Hypothalamus (tissue), 51 donors: ENCODE data around the gene URAD.
A peak's percentile ranks its signal among the peaks of the same experiment; 100 is the strongest.
"Not testable (repeated sequence)": the region's sequence is repeated elsewhere in the genome, so short reads cannot be mapped to it uniquely, and the experiment has no call there.

ENCODE experiments used
- DNase-seq, 51 donors: peaks; one replicate each; lab custom pipeline; 2025; lab: John Stamatoyannopoulos, UW

URAD gene, protein sequence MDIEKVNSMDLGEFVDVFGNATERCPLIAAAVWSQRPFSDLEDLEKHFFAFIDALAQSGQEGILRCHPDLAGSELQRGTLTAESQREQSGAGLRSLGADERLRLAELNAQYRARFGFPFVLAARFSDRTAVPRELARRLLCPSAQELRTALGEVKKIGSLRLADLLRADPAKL

GRCh38 chr13:27988520-27988919, at the start of gene URAD:
Gene URAD (minus strand): TSS chr13:27988693. CDS start chr13:27988637, 56 bp downstream.
- no peak for DNase-seq

GRCh38 chr13:28037399-28037798, 48.9 kb upstream of the URAD start:
- DNase-seq, result no peak

DNA sequence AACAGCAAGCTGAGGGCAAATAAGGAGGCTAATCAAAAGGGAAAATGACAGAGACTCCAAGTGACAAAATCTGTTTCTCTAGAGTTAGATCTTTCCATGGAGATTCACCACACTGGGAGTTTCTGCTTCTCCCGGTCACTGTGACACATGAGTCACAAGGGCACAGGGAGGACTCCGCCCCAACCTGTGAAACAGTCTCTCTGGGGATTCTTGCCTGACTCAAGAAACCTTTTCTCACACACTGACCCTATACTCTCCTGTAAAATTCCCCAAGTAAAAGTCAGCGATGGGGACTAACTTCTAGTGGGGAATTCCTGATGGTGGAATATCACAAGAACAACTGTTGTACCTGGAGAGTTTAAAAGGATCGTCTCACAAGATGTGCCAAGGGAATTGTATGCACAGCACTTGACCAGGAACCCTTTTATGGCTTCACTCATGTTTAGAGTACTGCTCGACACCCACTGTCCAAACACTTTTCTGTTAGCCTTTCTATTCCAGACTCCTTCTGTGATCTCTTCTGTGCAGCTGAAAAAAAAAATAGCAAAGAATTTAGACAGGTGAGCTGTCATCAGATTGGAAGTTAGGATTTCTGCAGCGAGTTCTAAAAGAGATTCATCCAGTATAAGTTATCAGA, 46.8 kb upstream of the URAD start:
- DNase-seq, result no peak

- no peak for DNase-seq
Measured at GRCh38 chr13:28033894-28034655, 45.6 kb upstream of the URAD start.

DNA sequence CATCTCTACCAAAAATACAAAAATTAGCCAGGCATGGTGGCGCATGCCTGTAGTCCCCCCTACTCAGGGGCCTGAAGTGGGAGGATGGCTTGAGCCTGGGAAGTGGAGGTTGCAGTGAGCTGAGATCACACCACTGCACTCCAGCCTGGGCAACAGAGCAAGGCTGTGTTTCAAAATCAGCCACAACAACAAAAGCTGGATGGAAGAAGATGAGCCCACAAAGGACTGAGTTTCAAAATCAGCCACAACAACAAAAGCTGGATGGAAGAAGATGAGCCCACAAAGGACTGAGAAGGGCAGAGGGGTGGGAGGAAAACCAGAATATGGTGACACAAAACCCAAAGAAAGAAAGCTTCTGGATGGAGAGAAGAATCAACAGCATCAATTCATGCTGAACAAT, 43.9 kb upstream of the URAD start:
- DNase-seq, result not testable (repeated sequence)

DNA sequence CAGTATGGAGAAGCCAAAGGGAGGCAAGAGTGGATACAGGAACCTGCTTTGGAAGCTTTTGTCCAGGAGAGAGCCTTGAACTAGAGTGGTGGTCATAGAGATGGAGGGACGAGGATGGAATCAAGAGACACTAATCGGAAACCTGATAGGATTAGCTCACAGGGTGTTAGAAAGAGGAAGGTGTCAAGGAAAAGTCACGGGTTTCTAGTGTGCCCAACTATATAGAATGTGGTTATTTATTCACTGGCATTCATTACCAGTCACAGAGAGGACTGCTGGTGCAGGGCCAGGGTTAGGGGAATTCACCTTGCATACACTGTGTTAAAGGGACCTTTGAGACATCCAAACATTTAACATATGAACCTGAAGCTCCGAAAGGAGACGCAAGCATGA, 43.4 kb upstream of the URAD start:
- DNase-seq, result no peak

DNA sequence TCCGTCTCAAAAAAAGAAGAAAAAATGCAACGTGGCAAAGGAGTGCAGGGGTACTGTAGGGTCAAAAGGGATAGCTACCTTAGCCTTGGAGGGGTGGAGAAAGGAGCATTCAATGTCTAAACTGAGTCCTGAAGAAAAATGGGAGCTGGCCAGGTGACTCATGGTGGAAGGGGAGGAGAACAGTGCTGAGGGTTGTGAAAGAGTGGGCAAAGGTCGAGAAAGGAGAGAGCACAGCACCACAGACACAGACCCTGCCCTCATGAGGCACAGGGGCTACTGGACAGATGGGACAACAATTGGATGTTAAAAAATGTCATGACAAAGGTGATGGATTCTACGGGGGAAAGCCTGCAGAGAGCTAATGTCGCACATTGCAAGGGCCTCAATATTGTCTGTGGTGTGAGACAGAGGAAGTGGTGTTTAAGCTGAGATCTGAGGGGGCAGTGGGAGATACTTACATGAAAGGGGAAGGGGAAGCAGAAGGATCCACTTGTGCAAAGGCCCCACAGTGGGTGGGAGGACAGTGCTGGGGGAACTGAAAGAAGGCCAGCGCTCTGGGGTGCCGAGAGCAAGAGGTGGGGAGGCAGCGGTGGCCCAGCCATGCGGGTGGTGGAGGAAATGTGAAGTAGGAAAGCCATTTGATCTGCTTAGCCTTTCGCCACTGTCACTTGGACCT, 42.9 kb upstream of the URAD start:
- peak in 31 of 51 donors; percentile 3 to 39 (median 13) for DNase-seq

GRCh38 chr13:28027607-28028364, 39.3 kb upstream of the URAD start:
- no peak for DNase-seq

- no peak for DNase-seq
Measured at GRCh38 chr13:28027071-28027470, 38.6 kb upstream of the URAD start.

- no peak for DNase-seq
Measured at GRCh38 chr13:28026508-28026907, 38.0 kb upstream of the URAD start.

DNA sequence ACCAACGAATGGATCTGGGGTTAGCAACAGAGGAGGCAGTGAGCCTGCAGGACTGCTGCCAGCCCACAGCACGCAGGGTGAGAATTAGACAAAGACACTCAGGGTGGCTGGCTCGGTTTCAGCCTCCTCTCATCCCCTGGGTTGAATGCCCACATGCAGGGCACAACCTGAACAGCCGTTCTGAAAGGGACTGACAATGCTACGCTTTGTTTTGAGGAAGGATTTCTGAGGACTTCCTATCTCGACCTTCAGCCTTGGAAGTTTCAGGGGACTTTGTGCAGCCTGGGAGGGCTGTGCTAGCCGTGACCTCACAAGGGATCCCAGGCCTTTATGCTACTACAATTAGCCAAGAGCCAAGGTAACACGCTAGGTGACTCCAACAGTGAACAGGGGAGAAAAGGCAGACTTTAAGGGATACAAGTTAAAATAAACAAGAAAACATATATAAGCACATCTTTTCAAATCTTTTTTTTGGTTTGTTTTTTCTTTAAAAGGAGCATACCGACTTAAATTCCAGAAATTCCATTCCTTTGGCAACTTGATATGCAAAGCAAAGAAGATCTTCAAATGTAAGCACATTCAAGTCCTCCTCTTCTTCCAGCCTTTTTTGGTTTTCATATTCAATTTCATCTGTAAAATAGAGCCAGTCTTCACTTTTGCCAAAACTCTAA, 34.5 kb upstream of the URAD start:
- DNase-seq, result no peak

DNA sequence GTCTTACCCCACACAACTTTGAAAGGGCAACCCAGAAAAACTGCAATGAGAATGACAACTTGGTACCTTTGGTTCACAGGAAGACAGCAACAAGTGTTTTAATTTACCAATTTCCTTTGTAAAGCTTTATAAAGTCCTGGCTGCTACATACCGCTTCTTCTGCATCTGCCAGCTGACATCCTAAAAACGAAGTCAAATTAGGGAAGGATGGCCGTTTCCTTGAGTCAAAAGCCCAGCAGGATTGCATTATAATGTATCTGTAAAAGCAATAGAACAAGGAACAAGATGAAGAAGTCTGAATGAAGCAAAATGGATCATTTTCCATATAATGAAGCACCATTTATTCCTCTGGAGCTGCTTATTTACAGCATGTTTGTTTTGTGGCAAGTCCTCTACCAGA, 25.8 kb upstream of the URAD start:
- DNase-seq, result no peak

GRCh38 chr13:28013482-28013881, 25.0 kb upstream of the URAD start:
- DNase-seq, result no peak

GRCh38 chr13:28012896-28013295, 24.4 kb upstream of the URAD start:
- DNase-seq, result no peak

- DNase-seq, result no peak
Measured at GRCh38 chr13:28012383-28012782, 23.9 kb upstream of the URAD start.

- DNase-seq, result no peak
Measured at GRCh38 chr13:28010046-28010445, 21.6 kb upstream of the URAD start.

- DNase-seq, result not testable (repeated sequence)
Measured at GRCh38 chr13:28005016-28005415, 16.5 kb upstream of the URAD start.

DNA sequence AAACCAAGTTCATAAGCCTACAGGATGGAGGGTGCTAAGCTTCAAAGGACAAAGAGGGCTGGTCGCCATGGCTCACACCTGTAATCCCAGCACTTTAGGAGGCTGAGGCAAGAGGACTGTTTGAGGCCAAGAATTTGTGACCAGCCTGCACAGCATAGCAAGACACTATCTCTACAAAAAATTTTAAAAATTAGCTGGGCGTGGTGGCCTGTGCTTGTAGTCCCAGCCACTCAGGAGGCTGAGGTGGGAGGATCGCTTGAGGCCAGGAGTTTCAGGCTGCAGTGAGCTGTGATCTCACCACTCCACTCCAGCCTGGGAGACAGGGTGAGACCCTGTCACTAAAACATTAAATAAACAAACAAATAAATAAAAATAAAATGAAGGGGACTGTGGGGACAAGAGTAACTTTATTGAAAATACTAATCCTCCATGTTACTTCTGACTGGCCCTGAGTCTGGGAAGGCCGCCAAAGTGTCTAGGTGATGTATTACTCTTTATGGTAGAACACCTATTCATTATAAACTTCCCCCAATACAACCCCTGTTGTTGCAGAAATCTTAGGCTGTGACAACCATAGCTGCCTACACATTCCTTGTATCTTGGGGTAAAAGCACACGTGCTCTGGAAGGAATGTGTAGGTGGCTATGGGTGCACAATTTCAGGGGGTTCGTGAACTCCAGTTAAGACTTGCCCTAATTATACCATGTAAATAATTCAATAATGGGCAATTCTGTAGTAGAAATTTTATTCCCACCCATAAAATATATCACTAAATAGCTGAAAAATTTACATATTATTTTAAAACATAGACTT, 14.6 kb upstream of the URAD start:
- no peak for DNase-seq

DNA sequence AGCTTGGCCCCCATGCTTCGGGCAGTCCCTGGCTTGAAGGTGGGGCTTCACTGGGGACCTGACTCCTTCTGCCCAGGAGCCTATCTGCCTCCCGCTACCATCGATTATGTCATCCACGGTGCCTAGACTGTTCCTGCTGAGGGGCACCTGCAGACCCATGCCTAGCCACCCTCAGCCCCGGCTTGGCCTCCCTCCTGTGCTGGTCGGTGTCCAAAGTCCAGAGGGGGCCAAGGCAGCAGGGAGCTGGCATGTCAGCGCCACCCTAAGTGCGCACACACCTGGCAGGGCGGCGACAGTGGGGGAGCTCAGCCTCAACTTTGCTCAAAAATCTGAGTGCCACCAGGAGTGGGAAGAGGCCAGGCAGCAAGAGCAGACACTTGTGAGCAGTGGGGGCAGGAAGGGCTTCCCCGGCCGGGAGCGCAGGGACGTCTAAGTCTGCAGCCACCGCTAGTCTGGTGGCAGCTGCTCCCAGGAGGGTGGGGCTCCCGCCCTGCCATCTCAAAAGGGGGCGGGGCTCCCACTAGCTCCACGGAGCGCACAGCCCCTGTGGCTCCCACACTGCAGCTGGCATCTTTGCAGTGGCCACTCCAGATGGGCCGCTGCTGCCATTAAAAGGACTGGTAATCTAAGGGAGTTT, 13.5 kb upstream of the URAD start:
- no peak for DNase-seq
